ENCODE measurements around the gene GNG13. TPM values are rescaled to one million over a fixed set of nuclear protein-coding genes. Genes with fewer than 3 reads are reported as not detected.

The GNG13 gene
- total RNA-seq, 2 donors from 2014 or later = not detected

DNA sequence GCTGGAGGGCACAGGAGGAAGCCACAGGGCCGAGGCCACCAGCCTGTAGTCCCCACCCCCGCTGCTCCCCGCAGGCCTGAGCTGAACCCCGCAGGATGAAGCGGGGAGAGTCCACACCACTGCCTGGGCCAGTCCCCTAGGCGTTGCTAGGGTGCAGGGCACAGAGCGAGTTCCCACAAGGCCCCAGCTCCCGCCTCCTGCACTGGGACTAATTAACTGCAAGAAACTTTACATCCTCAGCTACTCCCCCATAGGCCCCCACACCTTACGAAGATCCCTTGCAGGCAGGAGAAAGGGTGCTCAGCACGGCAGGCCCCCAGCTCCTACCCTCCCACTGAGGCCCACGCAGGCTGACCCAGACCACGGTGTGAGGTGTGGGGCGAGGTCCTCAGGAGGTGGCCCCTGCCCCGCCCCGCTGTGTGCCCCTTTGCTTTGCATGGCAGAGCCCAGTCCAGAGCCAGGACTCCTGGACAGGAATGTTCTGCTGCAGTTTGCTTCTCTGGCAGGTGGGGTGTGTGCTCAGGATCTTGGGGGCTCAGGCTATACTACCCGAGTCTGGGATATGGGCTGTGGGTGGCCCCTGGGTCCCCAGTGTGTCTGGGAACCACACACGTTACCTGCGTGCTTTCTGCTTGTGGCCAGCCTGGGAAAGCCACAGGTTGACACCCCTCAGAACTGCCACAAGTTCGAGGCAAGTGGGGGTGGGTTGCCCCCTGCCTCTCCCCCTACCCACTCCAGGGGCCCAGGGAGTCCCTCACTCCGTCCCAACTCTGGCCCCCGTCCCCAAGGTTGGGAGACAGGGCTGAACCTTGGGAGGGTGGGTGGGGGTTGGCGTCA is 1.2 kb downstream of the GNG13 start:
- Histone ChIP-seq H3K27me3 (replicated peaks; ENCODE audit: insufficient read depth) (no peaks in the 10 kb centered on the region), H3K4me3 (no peak overlapping the region), H3K4me1 (ENCODE audit: control insufficient read depth in 1 of 2, low read depth in 2 of 2) (no peaks in the 10 kb centered on the region), H3K36me3 (no peaks in the 10 kb centered on the region), H3K9me3 (no peaks in the 10 kb centered on the region), H3K27ac (no peak overlapping the region)
- no peak for DNase-seq (ENCODE audit: low spot score)
- ATAC-seq (ENCODE audit: insufficient number of reproducible peaks, low FRiP score, low read depth) = no peak
- TF ChIP-seq CTCF (IDR thresholded peaks at IDR 0.05) = no peak

- H3K27me3 ChIP-seq (replicated peaks; ENCODE audit: insufficient read depth) = no peaks in the 10 kb centered on the region
- H3K9me3 ChIP-seq = no peaks in the 10 kb centered on the region
- ATAC-seq (ENCODE audit: insufficient number of reproducible peaks, low FRiP score, low read depth) (no peak), DNase-seq (ENCODE audit: low spot score) (no peak)
- no peak for TF ChIP-seq CTCF (IDR thresholded peaks at IDR 0.05)
- H3K4me1 ChIP-seq (ENCODE audit: control insufficient read depth in 1 of 2, low read depth in 2 of 2) = no peaks in the 10 kb centered on the region
- H3K4me3 ChIP-seq = no peak overlapping the region
- H3K27ac ChIP-seq = no peak overlapping the region
- no peaks in the 10 kb centered on the region for H3K36me3 ChIP-seq
Measured at GRCh38 chr16:798666-799065, 1.9 kb downstream of the GNG13 start.

DNA sequence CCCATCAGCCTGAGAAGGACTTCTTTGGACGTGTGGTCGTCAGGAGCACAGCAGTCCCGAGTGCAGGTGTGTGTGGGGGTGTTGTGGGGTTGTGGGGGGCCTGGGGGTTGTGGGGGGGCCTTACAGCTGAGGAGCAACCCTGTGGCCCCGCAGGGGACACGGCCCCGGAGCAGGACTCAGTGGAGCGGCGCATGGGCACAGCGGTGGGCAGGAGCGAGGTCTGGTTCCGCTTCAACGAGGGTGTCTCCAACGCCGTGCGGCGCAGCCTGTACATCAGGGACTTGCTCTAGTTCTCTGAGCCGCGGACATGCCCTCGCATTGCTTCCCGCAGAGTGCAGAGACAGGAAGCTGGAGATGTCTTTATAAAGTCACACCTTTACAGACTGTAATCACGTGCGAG is 2.8 kb downstream of the GNG13 start:
- no peak for ATAC-seq (ENCODE audit: insufficient number of reproducible peaks, low FRiP score, low read depth)
- H3K4me3 ChIP-seq = no peak overlapping the region
- no peaks in the 10 kb centered on the region for H3K36me3 ChIP-seq
- H3K27me3 ChIP-seq (replicated peaks; ENCODE audit: insufficient read depth) = no peaks in the 10 kb centered on the region
- no peak for DNase-seq (ENCODE audit: low spot score)
- no peak for TF ChIP-seq CTCF (IDR thresholded peaks at IDR 0.05)
- H3K4me1 ChIP-seq (ENCODE audit: control insufficient read depth in 1 of 2, low read depth in 2 of 2) = no peaks in the 10 kb centered on the region
- H3K9me3 ChIP-seq = no peaks in the 10 kb centered on the region
- H3K27ac ChIP-seq = no peak overlapping the region

GRCh38 chr16:797120-797420 is 3.5 kb downstream of the GNG13 start:
- H3K4me3 ChIP-seq = no peak overlapping the region
- H3K27me3 ChIP-seq (replicated peaks; ENCODE audit: insufficient read depth) = no peaks in the 10 kb centered on the region
- DNase-seq (ENCODE audit: low spot score) (no peak), ATAC-seq (ENCODE audit: insufficient number of reproducible peaks, low FRiP score, low read depth) (no peak)
- H3K4me1 ChIP-seq (ENCODE audit: control insufficient read depth in 1 of 2, low read depth in 2 of 2) = no peaks in the 10 kb centered on the region
- no peaks in the 10 kb centered on the region for H3K9me3 ChIP-seq
- H3K36me3 ChIP-seq = no peaks in the 10 kb centered on the region
- H3K27ac ChIP-seq = no peak overlapping the region
- TF ChIP-seq CTCF (IDR thresholded peaks at IDR 0.05) = no peak

- no peaks in the 10 kb centered on the region for H3K27me3 ChIP-seq (replicated peaks; ENCODE audit: insufficient read depth)
- no peak overlapping the region for H3K4me3 ChIP-seq
- H3K27ac ChIP-seq = no peak overlapping the region
- H3K4me1 ChIP-seq (ENCODE audit: control insufficient read depth in 1 of 2, low read depth in 2 of 2) = no peaks in the 10 kb centered on the region
- TF ChIP-seq CTCF (IDR thresholded peaks at IDR 0.05) = no peak
- no peaks in the 10 kb centered on the region for H3K9me3 ChIP-seq
- ATAC-seq (ENCODE audit: insufficient number of reproducible peaks, low FRiP score, low read depth) (no peak), DNase-seq (ENCODE audit: low spot score) (no peak)
- no peaks in the 10 kb centered on the region for H3K36me3 ChIP-seq
Measured at GRCh38 chr16:796296-797119, 4.0 kb downstream of the GNG13 start.

Data from thoracic aorta (tissue), 2 donors.